Activated CD4-positive, CD25-positive, alpha-beta regulatory T cell (primary cell): ENCODE data around the gene NANS.
A peak's percentile ranks its signal among the peaks of the same experiment; 100 is the strongest.
"Not testable (repeated sequence)": the region's sequence is repeated elsewhere in the genome, so short reads cannot be mapped to it uniquely, and the experiment has no call there.

Experiments used
- DNase-seq, 4 experiments: peaks; one replicate each; lab custom pipeline; 2025; lab: John Stamatoyannopoulos, UW

Gene NANS

DNA sequence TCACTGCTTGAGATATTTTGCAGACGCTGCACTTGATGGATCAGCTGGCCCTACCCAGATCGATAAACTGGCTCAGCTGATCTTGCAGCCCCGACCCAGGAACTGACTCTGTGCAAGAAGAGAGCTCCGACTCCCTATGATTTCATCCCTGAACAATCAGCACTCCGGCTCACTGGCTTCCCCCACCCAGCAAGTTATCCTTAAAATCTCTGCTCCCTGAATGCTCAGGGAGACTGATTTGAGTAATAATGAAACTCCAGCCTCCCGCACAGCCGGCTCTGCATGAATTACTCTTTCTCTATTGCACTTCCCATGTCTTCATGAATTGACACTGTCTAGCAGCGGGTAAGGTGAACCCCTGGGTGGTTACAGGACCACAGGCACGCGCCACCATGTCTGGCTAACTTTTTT lies 16.9 kb upstream of the NANS start:
- no peak for DNase-seq

DNA sequence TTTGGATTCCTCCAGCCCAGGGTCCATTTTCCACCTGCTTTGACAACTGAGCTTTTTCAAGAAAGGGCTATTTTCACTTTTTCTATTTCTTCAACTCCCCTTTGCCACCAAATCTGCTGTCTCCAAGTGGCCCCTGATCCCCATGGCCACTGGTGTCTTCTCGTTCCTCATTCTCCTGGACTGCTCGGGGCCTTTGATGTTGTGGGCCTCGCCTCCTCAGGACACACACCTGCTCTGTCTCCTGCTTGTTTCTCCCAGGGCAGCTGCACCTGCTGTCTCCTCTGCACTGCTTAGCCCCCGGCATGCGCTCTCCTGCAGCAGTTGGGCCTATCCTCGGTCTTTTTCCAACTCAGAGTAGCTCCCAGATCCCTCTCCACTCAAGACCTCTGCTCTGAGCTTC lies 16.3 kb upstream of the NANS start:
- no peak for DNase-seq

DNA sequence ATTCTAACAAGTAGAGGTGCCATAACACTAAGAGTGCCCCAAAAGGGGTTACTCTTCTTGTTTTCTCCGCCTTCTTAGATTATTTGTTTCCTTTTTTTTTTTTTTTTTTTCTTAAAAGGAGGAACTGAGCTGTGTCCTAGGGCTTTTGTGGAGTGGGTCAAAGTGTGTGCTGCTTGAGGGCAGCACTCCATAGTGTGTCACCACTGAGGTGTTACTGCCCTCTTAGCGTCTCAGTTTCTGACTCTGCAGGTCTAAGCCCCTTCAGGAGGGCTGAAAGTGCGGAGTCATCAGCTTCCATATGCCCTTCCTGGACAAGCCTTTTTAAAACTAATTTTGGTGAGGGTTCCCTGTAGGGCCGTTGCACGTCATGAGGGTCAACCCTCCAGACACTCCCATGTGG lies 12.6 kb upstream of the NANS start:
- DNase-seq, result no peak

DNA sequence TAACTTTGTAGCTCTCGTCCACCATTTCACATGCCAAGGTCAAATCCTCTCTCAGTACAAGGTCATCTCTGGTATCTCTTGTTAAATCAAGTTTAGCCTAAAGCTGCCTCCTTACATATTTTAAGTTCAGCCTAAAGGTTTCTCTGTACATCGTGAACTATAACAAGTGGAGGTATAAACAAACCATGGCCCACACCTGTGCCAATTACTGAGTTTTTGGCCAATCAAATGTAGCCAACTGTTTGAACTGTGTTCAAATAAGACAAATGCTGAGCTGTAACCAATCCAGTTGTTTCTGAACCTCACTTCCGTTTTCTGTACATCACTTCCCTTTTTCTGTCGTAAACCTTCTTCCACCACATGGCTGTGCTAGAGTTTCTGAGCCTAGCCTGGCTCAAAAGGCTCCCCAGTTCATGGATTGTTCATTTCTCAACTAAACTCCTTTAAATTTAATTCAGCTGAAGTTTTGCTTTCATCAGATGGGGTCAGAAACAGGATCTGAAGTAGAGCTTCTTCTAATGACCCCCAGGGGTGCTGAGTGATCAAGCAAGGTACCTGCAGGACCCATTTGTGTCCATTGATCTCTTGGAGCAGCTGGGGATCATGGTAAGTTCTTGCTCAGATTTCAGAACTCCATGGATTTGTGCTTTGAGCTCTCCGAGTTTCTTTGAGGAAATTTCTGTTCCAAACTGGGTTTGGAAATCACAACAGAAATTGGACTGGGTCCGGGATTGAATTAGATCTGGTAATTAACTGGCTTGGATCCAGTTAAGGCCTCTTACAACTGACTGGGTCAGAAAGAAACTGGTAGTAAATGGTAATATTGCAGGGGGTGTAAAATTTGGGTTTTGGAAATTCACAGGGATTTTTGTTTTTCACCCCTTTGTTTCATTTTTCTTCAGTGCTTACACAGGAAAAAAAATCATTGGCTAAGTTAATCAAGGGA lies 11.0 kb upstream of the NANS start:
- DNase-seq, result no peak

DNA sequence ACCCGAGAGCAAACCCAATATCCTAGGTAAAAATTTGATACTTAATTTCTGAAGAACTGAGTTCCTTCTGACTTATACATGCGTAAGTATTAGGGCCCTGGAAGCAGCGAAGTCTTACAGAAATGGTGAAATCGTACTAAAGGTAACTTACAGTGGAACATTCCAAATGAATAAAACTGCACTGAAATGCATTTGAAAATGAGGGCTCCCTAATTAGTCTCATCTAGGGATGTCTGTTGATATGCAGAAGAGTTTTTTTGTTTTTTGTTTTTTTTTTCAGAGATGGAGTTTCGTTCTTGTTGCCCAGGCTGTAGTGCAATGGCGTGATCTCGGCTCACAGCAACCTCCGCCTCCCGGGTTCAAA lies 10.4 kb upstream of the NANS start:
- DNase-seq, result no peak

DNA sequence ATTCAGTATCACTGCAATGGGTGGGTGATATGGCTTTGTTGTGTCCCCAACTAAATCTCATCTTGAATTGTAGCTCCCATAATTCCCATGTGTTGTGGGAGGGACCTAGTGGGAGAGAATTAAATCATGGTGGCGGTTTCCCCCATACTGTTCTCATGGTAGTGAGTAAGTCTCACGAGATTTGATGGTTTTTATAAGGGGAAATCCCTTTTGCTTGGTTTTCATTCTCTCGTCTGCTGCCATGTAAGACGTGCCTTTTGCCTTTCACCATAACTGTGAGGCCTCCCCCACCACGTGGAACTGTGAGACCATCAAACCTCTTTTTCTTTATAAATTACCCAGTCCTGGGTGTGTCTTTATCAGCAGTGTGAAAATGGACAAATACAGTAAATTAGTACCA lies 9.5 kb upstream of the NANS start:
- no peak for DNase-seq

DNA sequence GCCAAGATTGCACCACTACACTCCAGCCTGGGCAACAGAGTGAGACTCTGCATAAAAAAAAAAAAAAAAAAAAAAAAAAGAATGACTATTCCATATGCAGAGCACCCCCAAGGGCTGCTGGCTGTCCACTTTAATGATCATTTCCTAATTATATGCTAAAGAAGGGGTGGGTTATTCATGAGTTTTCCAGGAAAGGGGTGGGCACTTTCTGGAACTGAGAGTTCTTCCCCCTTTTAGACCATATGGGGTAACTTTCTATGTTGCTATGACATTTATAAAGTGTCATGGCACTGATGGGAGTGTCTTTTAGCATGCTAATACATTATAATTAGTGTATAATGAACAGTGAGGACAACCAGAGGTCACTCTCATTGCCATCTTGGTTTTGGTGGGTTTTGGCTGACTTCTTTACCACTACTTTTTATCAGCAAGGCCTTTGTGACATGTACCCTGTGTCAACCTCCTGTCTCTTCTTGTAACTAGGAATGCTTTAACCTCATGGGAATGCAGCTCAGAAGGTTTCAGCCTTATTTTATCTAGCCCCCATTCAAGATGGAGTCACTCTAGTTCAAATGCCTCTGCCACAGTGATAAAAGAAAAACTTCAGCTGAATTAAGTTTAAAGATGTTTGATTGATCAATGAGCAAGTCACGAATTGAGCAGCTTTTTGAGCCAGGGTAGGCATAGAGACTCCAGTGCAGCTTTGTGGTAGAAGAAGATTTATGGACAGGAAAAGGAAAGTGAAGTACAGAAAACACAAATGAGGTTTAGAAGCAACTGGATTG lies 7.1 kb upstream of the NANS start:
- DNase-seq, result no peak

DNA sequence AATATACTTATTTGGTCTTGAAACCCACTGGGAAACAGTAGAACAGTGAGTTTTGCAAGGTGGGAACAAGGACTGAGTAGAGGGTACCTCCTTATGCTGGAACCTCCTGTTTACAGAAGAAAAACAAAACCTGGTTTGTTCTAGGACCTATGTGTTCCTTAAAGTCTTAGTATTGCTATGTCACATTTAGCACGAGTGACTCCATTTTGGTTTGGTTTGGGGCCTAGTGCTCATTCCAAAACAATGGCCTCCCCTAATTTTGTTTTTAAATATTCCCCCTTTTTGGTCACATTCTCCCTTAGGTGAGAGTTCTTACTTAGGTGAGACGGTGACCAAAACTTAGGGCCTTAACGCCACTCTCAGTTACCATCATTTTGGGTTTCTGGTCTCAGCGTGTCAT lies 6.2 kb upstream of the NANS start:
- DNase-seq, result no peak

DNA sequence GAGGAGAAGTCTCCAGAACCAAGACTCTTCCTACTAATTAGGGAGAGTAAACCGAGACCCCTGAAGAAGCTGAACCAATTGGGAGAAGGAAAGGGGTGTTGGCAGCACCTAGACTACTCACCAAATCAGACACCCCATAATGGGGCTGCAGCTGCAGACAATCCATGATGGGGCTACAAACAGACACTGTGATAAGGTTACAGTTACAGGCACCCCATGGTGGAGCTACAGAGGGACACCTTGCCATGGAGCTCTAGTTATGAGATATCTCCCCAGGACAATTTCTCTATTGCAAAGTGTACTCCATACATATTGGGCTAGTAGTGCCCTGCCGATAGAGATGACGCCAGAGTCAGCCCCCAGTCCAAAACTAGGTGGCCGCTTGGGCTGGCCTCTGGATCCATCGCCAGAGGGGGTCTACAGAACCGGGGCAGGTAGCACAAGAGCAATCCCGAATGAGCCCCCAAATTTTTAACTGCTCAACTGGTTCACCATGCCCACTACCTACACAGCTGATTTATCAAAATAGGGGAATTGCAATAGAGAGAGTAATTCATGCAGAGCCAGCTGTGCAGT lies 2.1 kb upstream of the NANS start:
- no peak for DNase-seq

DNA sequence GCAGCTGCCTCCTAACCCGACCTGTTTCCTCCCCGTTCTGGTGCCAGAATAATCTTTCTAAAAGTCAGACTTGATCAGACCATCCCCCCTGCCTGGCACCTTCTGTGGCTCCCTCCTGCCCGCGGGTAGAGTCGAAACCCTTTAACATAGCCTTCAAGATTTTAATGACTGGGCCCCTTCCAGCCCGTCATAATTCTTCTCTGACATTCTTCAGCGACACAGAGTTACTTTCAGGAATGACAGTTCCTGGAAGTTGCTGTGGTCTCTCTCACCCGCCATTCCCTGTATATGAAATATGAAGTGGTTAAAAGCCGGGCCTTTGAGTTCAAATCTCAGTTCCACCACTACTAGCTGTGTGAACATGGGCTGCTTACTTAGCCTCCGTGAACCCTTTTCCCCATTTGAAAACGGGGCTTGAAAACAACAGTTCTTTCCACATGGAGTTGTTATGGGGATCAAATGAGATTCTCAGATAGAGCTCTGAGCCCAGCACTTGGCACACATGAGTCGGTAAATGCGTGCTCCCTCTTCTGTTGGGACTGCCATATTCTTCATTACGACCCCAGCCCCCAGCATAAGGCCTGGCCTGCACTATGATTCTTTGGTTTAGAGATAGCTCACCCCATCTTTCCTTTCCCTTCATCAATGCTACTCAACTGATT lies 737 bp downstream of the NANS start:
- DNase-seq, result no peak

DNA sequence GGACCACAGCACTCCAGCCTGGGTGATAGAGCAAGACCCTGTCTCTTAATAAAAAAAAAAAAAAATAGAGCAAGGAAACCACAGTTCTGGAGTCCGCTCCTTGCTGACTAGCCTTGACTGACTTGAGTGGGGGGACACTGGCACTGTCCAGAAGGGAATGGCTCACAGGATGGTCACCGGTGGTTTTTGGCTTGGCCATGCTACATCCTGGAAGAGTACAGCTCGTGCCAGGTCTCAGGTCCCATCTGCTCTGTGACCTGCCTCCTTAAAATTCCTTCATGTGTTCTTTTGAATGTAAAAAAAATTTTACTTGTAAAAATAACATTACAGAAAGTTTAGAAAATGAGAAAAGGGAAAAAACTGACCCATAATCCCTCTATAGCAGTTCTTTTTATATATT lies 5.6 kb downstream of the NANS start:
- DNase-seq, result no peak

DNA sequence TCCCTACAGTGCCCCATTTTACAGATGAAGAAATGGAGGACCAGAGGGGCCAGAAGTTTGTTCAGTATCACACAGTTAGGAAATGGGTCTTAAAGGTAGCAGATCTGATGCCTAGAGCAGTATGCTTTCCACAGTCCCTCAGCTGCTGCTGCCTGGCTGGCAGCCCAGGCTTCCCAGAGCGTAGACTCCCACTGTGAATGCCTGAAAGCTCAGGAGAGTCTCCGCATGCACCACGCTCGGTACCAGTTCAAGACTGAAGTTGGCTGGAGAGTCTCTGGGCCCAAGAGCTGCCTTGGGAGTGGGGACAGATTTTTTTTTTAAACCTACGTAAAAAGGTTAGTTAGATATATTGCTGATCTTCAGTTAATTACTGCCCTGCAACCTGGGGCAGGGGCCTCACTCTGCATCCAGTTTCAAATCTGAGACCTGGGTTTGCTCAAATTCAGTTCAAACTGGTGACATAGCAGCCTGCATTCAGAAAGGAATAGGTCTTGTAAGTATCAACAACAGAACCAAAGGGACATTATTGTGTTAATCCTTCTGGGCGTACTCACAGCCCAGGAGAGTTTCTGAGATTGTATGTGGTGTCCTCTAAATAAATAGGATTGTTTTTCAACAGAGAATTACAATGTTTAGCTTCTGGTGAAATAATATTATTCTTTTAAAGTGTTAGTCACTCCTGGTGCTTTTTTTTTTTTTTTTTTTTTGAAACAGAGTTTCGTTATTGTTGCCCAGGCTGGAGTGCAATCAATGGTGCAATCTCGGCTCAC lies 8.3 kb downstream of the NANS start:
- no peak for DNase-seq

DNA sequence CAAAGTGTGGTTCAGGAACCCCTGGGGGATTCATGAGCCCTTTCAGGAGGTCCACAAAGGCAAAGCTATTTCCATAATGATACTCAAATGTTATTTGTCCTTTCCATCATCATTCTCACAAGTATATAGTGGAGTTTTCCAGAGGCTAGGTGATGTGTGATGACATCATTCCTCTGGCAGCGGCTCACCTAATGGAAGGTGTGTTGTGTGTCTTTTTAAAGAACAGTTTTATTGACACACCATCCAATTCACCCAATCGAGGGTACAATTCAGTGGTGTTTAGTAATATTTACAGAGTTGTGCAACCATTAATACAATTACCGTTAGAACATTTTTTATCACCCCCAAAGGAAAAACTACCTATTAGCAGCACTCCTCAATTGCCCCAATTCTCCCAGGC lies 9.7 kb downstream of the NANS start:
- no peak for DNase-seq

DNA sequence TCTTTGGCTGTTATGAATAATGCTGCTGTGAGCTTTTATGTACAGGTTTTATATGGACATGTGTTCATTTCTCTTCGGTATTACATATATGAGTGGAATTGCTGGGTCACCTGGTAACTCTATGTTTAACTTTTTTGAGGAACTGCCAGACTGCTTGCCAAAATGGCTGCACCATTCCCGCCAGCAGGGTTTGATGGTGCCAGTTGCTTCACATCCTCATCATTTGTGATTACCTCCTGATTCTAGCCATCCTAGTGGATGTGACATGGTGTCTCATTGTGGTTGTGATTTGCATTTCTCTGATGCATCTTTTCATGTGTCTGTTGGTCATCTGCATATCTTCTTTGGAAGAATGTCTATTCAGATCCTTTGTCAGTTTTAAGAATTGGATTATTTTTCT lies 10.7 kb downstream of the NANS start:
- no peak for DNase-seq

DNA sequence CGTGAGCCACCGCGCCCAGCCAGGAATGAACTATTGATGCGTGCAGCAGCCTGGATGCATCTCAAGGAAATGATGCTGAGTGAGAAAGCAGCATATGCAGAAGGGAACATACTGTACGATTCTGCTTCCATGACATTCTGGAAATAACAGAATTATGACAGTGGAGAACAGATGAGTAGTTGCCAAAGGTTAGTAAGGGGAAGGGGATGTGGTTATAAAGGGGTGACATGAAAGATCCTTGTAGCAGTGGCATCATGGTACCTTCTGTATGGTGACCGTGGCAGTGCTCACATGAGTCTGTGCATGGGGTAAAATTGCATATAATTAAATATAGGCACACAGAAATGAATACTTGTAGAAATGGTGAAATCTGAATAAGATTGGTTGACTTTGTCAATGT lies 13.0 kb downstream of the NANS start:
- DNase-seq, result no peak

DNA sequence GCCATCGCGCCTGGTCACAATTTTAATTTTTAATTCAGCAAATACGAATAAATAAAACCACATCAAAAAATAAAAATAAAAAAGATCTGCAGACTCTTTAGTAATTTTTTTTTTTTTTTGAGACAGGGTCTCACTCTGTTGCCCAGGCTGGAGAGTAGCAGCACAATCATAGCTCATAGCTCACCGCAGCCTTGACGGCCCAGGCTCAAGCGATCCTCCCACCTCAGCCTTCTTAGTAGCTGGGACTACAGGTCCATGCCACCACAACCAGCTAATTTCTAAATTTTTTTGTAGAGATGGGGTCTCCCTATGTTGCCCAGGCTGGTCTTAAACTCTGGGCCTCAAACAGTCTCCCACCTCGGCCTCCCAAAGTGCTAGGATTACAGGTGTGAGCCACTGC lies 14.2 kb downstream of the NANS start:
- DNase-seq, result no peak

DNA sequence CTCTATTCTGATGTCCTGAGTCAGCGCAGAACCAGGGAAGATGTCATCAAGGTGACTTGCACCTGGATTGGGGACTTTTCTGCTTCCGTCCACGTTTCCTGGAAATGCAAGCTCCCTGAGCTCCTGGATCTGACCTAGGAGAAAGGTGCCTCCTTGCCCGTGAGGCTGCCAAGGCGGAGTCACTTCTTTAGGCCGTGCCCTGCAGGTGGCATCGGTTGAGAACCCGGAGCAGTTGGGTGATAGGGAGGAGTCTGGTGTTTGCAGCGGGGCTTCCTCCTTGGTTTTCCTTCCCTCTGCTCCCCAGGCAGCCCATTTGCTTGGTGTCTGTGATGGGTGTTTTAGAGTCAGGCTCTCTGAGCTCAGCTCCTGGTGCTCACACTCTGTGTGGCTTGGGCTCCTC lies 15.2 kb downstream of the NANS start:
- no peak for DNase-seq

DNA sequence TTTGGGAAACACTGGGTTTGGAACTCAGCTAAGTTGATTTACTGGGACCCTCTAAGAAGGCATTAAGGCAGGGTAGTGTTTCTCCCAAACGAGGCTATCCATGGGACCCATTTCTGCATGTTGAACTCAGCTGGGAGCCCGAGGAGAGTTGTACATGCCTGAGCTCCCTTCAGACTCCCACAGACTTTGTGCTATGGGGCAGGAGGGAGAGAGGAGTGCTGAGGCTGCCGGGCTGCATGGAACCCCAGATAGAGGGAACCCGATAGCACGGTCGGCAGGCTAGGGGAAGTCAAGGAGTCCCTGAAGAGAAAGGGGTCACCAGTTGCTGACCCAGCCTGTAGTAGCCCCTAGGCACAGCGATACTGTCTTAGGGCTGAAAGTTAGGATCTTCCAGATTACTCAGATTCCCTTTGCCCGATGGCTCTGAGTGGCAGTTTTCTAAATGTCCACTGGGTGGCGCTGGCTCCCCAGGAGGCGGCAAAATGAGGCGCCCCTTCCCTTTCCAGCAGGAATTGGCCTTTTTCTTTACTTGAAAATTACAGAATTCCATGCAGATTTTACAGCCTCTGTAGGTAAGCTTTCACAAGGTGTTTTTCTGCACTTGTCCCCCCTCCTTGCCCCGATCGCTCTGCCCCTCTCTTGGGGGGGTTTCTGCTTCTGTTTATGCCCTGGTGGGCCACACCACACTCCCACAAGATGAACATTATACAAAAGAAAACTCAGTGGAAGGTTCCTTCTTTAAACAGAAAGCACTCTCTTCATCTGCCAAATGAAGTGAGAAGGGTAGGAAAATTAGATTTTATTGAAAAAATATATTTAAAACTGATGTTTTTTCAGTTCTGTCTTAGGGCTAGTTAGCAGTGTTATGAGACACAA lies 17.8 kb downstream of the NANS start:
- DNase-seq, result peak; percentile 22 to 42 (median 32)

DNA sequence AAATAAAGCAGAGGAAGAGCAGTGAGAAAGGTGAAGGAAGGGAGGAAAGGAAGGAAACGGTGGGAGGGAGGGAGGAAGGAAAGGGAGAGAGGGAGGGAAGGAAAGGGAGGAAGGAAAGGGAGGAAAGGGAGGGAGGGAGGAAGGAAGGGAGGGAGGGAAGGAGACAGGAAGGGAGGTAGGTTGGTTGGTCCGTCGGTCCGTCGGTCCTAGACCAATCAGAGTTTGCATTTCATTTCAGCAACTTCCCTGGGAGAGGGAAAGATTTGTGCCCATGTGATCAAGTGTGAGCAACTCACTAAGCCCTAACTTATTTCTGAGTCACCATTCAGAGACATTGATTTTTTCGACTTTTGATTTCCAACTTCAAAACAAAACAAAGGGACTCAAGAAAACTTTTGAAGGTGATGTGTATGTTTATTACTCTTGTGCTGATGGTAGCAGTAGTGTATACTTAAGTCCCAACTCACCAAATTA lies 18.8 kb downstream of the NANS start:
- no peak for DNase-seq

DNA sequence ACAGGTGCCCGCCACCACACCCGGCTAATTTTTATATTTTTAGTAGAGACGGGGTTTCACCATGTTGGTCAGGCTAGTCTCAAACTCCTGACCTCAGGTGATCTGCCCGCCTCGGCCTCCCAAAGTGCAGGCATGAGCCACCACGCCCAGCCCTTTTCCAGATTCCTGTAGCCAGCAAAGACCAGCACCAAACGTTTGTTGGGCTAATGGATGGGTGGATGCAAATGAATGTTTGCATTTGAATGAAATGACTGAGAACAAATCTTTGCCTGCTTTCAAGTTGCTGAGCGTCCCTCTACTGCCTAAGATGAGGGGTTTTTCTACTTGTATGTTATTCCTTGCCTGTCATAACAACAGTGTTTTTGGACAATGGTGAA lies 20.0 kb downstream of the NANS start:
- DNase-seq, result not testable (repeated sequence)

DNA sequence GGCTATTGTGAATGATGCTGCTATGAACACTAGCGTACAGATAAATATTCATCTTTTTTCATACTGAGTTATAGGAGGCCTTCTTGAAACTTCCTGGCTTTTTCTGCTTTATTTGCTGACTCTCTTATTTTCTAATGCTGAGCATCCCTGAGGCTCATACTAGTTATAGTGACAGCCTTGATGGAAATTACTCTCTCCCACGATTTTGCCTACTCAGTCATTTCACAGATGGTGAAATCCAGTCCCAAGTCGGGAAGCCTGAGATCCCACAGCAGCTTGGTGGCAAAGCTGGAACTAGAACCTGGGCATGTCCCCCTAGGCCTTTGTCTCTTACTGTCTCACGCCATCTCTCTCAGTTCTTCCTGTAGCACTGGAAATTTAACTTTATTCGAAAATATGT lies 22.4 kb downstream of the NANS start:
- DNase-seq, result no peak
